SK-N-SH (cell line): Measurements from ENCODE around the gene MRM2. TPM values are rescaled to one million over a fixed set of nuclear protein-coding genes. Genes with fewer than 3 reads are reported as not detected.

Experiments used
- CTCF ChIA-PET: fragments of 300-600, 350-600 bp; formaldehyde crosslinking; extraction: SDS; loops from one replicate; lab custom pipeline; 2021; lab: Yijun Ruan, JAX
- POLR2A ChIA-PET: fragments of 350-600 bp; sonication (Branson Sonifier 250); formaldehyde crosslinking; extraction: SDS; loops from one replicate; lab custom pipeline; 2020; ENCODE audit warnings: antibody characterized with exemption, inconsistent platforms; lab: Yijun Ruan, JAX
- DNase-seq: peaks from one replicate; pipeline ENCODE4 v3.0.0; 2012
- H2AFZ ChIP-seq: fragments of 200-600 bp; sonication (generic); 2 replicates; pipeline ENCODE4 v1.8.1; 2016; ENCODE audit warnings: antibody characterized with exemption, mild to moderate bottlenecking, low read depth
- H3F3A ChIP-seq: fragments of 200-600 bp; sonication (generic); replicated peaks from 2 replicates; pipeline ENCODE3; 2016; ENCODE audit warnings: antibody characterized with exemption, mild to moderate bottlenecking; ENCODE audit not compliant: insufficient read depth
- H3K27ac ChIP-seq, 2 experiments: fragments of 200-500 bp in 1 of 2; fragments of 200-600 bp in 1 of 2; sonication (Bioruptor generic) in 1 of 2; sonication (generic), shearing (Covaris generic) in 1 of 2; 2 replicates each; pipeline versions ENCODE4 v1.5.1 to v1.6.1; 2014 to 2016; ENCODE audit warnings: low read depth in 2 of 2, inconsistent platforms in 1 of 2, low read length in 1 of 2, mild to moderate bottlenecking in 1 of 2, mixed read lengths in 1 of 2
- H3K27me3 ChIP-seq: fragments of 200-600 bp; sonication (generic), shearing (Covaris generic); 2 replicates; pipeline ENCODE4 v1.6.1; 2016; ENCODE audit warnings: mixed run types; ENCODE audit not compliant: insufficient read depth
- H3K36me3 ChIP-seq, 2 experiments: fragments of 200-500 bp in 1 of 2; fragments of 200-600 bp in 1 of 2; sonication (Bioruptor generic) in 1 of 2; sonication (generic) in 1 of 2; replicated peaks in 1 of 2; 2 replicates each; pipeline versions ENCODE3 to v1.5.1; 2014 to 2016; ENCODE audit warnings: low read length in 1 of 2, mild to moderate bottlenecking in 1 of 2; ENCODE audit not compliant: insufficient read depth in 2 of 2, control insufficient read depth in 1 of 2
- H3K4me1 ChIP-seq, 2 experiments: fragments of 200-500 bp in 1 of 2; fragments of 200-600 bp in 1 of 2; sonication (Bioruptor generic) in 1 of 2; sonication (generic), shearing (Covaris generic) in 1 of 2; 2 replicates each; pipeline versions ENCODE4 v1.5.1 to v1.6.1; 2014 to 2016; ENCODE audit warnings: low read depth in 1 of 2, low read length in 1 of 2, mixed run types in 1 of 2; ENCODE audit not compliant: insufficient read depth in 2 of 2, control insufficient read depth in 1 of 2
- H3K4me2 ChIP-seq: fragments of 200-600 bp; sonication (generic), shearing (Covaris generic); 2 replicates; pipeline ENCODE4 v1.6.1; 2017; ENCODE audit warnings: mixed run types
- H3K4me3 ChIP-seq, 2 experiments: fragments of 200-500 bp in 1 of 2; fragments of 200-600 bp in 1 of 2; sonication (Bioruptor generic) in 1 of 2; sonication (generic), shearing (Covaris generic) in 1 of 2; 2 replicates each; pipeline versions ENCODE4 v1.5.1 to v1.8.1; 2014 to 2016; ENCODE audit warnings: low read depth in 2 of 2, inconsistent platforms in 1 of 2, low read length in 1 of 2, mild to moderate bottlenecking in 1 of 2, mixed read lengths in 1 of 2, moderate library complexity in 1 of 2
- H3K79me2 ChIP-seq: fragments of 200-600 bp; sonication (generic); 2 replicates; pipeline ENCODE4 v1.8.1; 2017; ENCODE audit warnings: mild to moderate bottlenecking; ENCODE audit not compliant: insufficient read depth
- H3K9ac ChIP-seq: fragments of 200-600 bp; sonication (generic); 2 replicates; pipeline ENCODE4 v1.6.1; 2017; ENCODE audit warnings: mixed run types
- H3K9me2 ChIP-seq: fragments of 200-600 bp; sonication (generic); 2 replicates; pipeline ENCODE4 v1.6.1; 2017; ENCODE audit warnings: mixed run types
- H3K9me3 ChIP-seq: fragments of 200-600 bp; sonication (generic); 2 replicates; pipeline ENCODE4 v1.6.1; 2017; ENCODE audit warnings: mixed run types, mild to moderate bottlenecking, moderate library complexity
- H4K20me1 ChIP-seq: fragments of 200-600 bp; sonication (generic); 2 replicates; pipeline ENCODE4 v1.6.1; 2017; ENCODE audit warnings: mild to moderate bottlenecking, mixed run types; ENCODE audit not compliant: insufficient read depth
- EZH2phosphoT487 ChIP-seq: fragments of 200-600 bp; sonication (generic); IDR thresholded peaks from 2 replicates; pipeline ENCODE4 v1.6.1; 2017; ENCODE audit warnings: low read depth, mixed run types, mild to moderate bottlenecking, antibody characterized with exemption, moderate library complexity, borderline replicate concordance
- FOXJ3 ChIP-seq: sonication (generic); formaldehyde crosslinking; IDR thresholded peaks from 2 replicates; pipeline ENCODE4 v1.5.1; 2020; ENCODE audit warnings: mild to moderate bottlenecking, missing genetic modification reagents
- IRF3 ChIP-seq: fragments of 150-350 bp; IDR thresholded peaks from 2 replicates; pipeline ENCODE4 v1.6.1; 2016; ENCODE audit warnings: mild to moderate bottlenecking, low read depth, low read length
- POLR2AphosphoS5 ChIP-seq: IDR thresholded peaks from 2 replicates; pipeline ENCODE4 v1.6.1; 2012; ENCODE audit warnings: low read depth, low read length
- RAD21 ChIP-seq: IDR thresholded peaks from 2 replicates; pipeline ENCODE4 v1.6.1; 2012; ENCODE audit warnings: mild to moderate bottlenecking, low read length
- RCOR1 ChIP-seq: fragments of 150-350 bp; IDR thresholded peaks from 2 replicates; pipeline ENCODE4 v1.6.1; 2017; ENCODE audit warnings: antibody characterized with exemption, low read length
- REST ChIP-seq: IDR thresholded peaks from 2 replicates; pipeline ENCODE4 v1.6.1; 2012; ENCODE audit warnings: mild to moderate bottlenecking, low read depth, low read length, moderate library complexity
- SMC3 ChIP-seq: IDR thresholded peaks from 2 replicates; pipeline ENCODE4 v1.6.1; 2012; ENCODE audit warnings: low read depth, low read length, improper control_type of control experiment
- WGBS: methylation state at CpG from one replicate; pipeline ENCODE4 v1.1.6; 2017; ENCODE audit warnings: low lambda C conversion rate; 5-methylcytosine and 5-hydroxymethylcytosine counted together
- polyA plus RNA-seq, 3 experiments: library from polyadenylated mRNA; depleted of rRNA; stranded (reverse); fragments of >200 nt; gene quantifications; 2 replicates each; pipeline ENCODE4 v1.2.3, GENCODE V29; 2012
- TF ChIP-seq, protein P1 (sequence below): IDR thresholded peaks from 2 replicates; pipeline ENCODE4 v1.4.0; 2012; ENCODE audit warnings: low read depth, borderline replicate concordance
- TF ChIP-seq, protein P2 (sequence below): IDR thresholded peaks from 2 replicates; pipeline ENCODE4 v1.4.0; 2012; ENCODE audit warnings: low read depth
- TF ChIP-seq, protein P3 (sequence below): fragments of 200-600 bp; sonication (generic); IDR thresholded peaks from 2 replicates; pipeline ENCODE4 v1.6.1; 2017; ENCODE audit warnings: antibody characterized with exemption, mild to moderate bottlenecking, moderate library complexity
- TF ChIP-seq, protein P4 (sequence below): fragments of 150-350 bp; IDR thresholded peaks from 2 replicates; pipeline ENCODE4 v1.6.1; 2017; ENCODE audit warnings: antibody characterized with exemption, low read length, low read depth, borderline replicate concordance

MRM2 gene
- polyA plus RNA-seq, 1 of the 3 experiments (the other 2 are of a cell fraction), result 30.7 TPM

GRCh38 chr7:2209961-2210323 lies 32.1 kb downstream of the MRM2 start (continued):
- TF ChIP-seq, protein P1, sequence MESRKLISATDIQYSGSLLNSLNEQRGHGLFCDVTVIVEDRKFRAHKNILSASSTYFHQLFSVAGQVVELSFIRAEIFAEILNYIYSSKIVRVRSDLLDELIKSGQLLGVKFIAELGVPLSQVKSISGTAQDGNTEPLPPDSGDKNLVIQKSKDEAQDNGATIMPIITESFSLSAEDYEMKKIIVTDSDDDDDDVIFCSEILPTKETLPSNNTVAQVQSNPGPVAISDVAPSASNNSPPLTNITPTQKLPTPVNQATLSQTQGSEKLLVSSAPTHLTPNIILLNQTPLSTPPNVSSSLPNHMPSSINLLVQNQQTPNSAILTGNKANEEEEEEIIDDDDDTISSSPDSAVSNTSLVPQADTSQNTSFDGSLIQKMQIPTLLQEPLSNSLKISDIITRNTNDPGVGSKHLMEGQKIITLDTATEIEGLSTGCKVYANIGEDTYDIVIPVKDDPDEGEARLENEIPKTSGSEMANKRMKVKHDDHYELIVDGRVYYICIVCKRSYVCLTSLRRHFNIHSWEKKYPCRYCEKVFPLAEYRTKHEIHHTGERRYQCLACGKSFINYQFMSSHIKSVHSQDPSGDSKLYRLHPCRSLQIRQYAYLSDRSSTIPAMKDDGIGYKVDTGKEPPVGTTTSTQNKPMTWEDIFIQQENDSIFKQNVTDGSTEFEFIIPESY, result no peak
- TF ChIP-seq POLR2AphosphoS5 (no peak), EZH2phosphoT487 (no peak)

DNA sequence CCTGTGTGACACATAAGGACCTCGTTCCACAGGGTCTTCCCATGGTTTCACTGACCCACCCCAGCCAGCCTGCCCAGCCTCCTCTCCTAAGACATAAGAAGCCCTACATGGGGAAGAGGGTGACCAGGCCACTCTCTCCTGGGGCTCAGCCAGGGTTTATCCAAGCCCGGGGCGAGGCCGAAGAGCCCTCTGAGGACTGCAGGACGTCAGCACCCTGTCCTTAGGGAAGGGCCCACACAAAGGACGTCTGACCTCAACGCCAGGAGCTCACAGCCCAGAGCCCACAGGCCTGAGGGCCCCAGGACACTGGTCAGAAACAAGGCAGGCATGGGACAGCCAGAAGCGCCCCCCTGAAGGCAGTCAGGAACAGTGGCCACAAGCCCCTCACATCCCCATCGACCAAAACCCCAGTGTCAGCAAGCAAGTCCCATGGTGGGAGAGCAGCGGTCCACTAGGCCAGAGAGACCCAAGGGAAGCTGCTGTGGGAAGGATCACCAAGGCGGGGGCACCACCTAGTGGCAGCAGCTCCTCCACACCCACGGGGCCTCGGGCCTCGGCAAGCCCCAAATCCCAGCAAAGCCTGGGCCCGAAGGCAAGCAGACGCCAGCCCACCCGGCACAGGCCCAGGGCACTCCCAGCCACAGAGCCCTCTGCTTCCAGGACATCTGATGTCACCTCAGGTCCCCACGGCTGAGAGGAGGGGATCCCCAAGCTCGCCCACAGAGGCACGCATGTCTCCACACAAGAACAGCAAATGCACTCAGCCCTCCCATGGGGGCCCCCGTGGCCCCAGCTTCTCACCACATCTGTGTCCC lies 32.7 kb downstream of the MRM2 start:
- Histone ChIP-seq H3K79me2 (no peaks in the 10 kb centered on the region), H3K36me3 (peaks cover 44 to 53% of the 10 kb centered on the region in 2 experiments), H3K9me3 (no peaks in the 10 kb centered on the region), H3K4me1 (peaks cover 0 to 20% of the 10 kb centered on the region in 2 experiments; a peak in 2 of 4 replicates), H3F3A (no peaks in the 10 kb centered on the region), H3K9ac (no peak overlapping the region), H4K20me1 (0 out of 2 replicates have a peak, but pooled peaks cover 5% of the 10 kb centered on the region), H3K27ac (peak overlapping the region in 1 of 2 experiments; percentile 2; a peak in 1 of 4 replicates), H2AFZ (no peak overlapping the region), H3K27me3 (no peaks in the 10 kb centered on the region), H3K4me3 (no peak overlapping the region), H3K4me2 (no peak overlapping the region), H3K9me2 (no peaks in the 10 kb centered on the region)
- WGBS, result 72% methylated on average over 13 of the region's 21 CpGs
- CTCF ChIA-PET, result interaction anchor here (0.6 to 2.7 kb wide), 66 partner anchors 9 to 686 kb away, joined by 3 to 23 read pairs (median 4); partner anchors contain the start of gene MAD1L1
- POLR2A ChIA-PET, result interaction anchor here (0.5 to 0.7 kb wide), 4 partner anchors 25 to 538 kb away, joined by 3 read pairs; no protein-coding TSS in a partner anchor
- peak; percentile 95 for DNase-seq
- TF ChIP-seq EZH2phosphoT487, result no peak
- peak; percentile 95 for TF ChIP-seq SMC3
- TF ChIP-seq, protein P2, sequence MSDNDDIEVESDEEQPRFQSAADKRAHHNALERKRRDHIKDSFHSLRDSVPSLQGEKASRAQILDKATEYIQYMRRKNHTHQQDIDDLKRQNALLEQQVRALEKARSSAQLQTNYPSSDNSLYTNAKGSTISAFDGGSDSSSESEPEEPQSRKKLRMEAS, result no peak
- peak; percentile 95 for TF ChIP-seq RAD21
- TF ChIP-seq, protein P3, sequence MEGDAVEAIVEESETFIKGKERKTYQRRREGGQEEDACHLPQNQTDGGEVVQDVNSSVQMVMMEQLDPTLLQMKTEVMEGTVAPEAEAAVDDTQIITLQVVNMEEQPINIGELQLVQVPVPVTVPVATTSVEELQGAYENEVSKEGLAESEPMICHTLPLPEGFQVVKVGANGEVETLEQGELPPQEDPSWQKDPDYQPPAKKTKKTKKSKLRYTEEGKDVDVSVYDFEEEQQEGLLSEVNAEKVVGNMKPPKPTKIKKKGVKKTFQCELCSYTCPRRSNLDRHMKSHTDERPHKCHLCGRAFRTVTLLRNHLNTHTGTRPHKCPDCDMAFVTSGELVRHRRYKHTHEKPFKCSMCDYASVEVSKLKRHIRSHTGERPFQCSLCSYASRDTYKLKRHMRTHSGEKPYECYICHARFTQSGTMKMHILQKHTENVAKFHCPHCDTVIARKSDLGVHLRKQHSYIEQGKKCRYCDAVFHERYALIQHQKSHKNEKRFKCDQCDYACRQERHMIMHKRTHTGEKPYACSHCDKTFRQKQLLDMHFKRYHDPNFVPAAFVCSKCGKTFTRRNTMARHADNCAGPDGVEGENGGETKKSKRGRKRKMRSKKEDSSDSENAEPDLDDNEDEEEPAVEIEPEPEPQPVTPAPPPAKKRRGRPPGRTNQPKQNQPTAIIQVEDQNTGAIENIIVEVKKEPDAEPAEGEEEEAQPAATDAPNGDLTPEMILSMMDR, result peak; percentile 90

- Histone ChIP-seq H3K27me3 (no peaks in the 10 kb centered on the region), H3K4me1 (peaks cover 4 to 26% of the 10 kb centered on the region in 2 experiments; a peak in 2 of 4 replicates), H3K9me2 (no peaks in the 10 kb centered on the region), H3K79me2 (no peaks in the 10 kb centered on the region), H3F3A (no peaks in the 10 kb centered on the region), H3K4me2 (no peak overlapping the region), H3K4me3 (no peak overlapping the region), H2AFZ (no peak overlapping the region), H3K36me3 (peaks cover 41 to 47% of the 10 kb centered on the region in 2 experiments), H3K9ac (no peak overlapping the region), H3K27ac (no peak overlapping the region; a peak in 1 of 4 replicates), H3K9me3 (no peaks in the 10 kb centered on the region), H4K20me1 (0 out of 2 replicates have a peak, but pooled peaks cover 5% of the 10 kb centered on the region)
- DNase-seq, result no peak
- over 99% methylated on average over 16 of the region's 16 CpGs for WGBS
- ChIA-PET CTCF (interaction anchor here (0.7 to 2.7 kb wide), 26 partner anchors 9 to 630 kb away, joined by 3 to 23 read pairs (median 5); partner anchors contain the start of gene MAD1L1), POLR2A (no interaction called here)
- TF ChIP-seq REST, result no peak
- no peak for TF ChIP-seq RCOR1
- TF ChIP-seq, protein P4, sequence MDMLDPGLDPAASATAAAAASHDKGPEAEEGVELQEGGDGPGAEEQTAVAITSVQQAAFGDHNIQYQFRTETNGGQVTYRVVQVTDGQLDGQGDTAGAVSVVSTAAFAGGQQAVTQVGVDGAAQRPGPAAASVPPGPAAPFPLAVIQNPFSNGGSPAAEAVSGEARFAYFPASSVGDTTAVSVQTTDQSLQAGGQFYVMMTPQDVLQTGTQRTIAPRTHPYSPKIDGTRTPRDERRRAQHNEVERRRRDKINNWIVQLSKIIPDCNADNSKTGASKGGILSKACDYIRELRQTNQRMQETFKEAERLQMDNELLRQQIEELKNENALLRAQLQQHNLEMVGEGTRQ, result no peak
- no peak for TF ChIP-seq FOXJ3 (CRISPR knock-in tag)
- TF ChIP-seq IRF3, result no peak
These were observed 33.3 kb downstream of the MRM2 start for GRCh38 chr7:2208712-2209111.
